SKM-1 treated with dmso at 0.1 percent for 144 hours (cell line): Measurements from ENCODE around the gene DENND2A.

ENCODE experiments used
- DNase-seq: peaks from one replicate; lab custom pipeline; 2025; ENCODE audit not compliant: unreplicated experiment; lab: John Stamatoyannopoulos, UW

DENND2A gene

DNA sequence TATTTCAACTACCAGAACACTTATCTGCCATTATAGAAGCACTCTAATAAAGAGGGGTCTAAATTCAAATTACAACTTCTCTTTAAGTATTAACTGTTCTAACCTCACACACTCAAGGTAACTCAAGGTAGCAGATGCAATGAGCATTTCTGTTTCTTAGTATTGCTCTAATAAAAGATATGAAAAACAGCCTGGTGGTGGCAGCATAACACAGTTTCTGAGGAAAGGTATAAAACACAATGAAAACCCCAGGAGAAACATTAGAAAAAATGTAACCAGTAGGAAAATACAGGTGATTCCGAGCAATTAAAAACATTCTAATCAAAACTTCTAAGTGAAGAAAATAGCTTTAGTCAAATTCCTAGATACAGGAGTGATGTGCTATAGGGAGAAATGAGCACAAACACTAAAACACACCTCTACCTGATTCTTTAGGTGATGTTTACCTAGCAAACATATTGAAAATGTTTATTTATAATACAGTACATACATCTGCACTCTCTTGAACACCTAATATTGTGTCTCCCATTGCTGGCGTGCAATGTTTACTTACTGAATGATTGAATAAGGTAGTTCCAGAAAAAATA lies 164.8 kb downstream of the DENND2A start:
- DNase-seq, result peak; percentile 18
